Thyroid gland (tissue), 4 donors: Measurements from ENCODE around the gene ANKRD36C.
"Not testable (repeated sequence)": the region's sequence is repeated elsewhere in the genome, so short reads cannot be mapped to it uniquely, and the experiment has no call there.

ENCODE experiments used
- CTCF ChIP-seq, 6 experiments: fragments of 200-600 bp in 3 of 6; fragments of 450-650 bp in 3 of 6; sonication (generic) in 3 of 6; IDR thresholded peaks; one replicate each; pipeline ENCODE4 v1.5.1; 2016 to 2019; ENCODE audit warnings: antibody characterized with exemption in 6 of 6, mild to moderate bottlenecking in 2 of 6, inconsistent platforms in 1 of 6, moderate library complexity in 1 of 6
- POLR2A ChIP-seq, 2 donors: fragments of 450-650 bp; IDR thresholded peaks; one replicate each; pipeline ENCODE4 v1.6.1; 2017; ENCODE audit warnings: antibody characterized with exemption in 2 of 2, mild to moderate bottlenecking in 2 of 2, moderate library complexity in 1 of 2

- not testable (repeated sequence) for TF ChIP-seq CTCF, POLR2A (IDR thresholded peaks at IDR 0.05)
These were observed 40.0 kb downstream of the ANKRD36C start for GRCh38 chr2:95951662-95952061.
